ENCODE results near the gene DDX31.

DNA sequence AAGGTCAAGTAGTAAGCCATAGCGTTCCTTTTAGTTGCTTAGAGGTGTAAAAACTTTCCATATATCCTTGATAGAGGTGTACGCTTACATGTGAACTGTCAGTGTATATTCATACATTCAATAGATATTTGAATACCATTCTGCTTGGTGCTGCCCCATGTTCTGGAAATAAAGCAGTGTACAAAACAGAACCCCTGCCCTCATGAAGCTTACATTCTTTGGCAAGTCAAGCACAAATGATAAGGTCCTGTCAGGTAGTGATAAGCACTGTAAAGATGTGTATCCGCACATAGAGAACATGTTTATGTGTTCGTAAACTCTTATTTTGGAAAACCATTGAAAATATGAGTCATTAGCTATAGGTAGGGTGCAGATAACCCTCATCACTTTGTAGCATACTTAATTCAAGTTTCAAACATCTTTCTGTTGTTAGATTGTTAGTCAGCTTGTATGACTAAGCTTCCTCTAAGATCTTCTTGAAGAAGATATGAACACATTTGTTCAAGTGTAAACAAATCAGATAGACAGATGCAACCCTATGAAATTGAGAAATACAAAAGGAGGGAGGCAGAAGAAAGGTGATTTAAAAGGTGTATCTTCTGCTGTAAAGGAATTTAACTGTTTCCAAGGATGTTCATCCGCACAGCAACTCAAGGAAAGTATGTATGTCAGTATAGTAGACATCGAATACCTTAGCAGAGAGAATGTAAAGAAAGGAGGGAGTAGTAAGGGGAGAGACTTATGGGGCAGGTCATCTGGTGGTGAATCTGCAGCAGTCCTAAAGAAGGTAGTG, 2.0 kb upstream of the DDX31 start:
- TF ChIP-seq GATA3 (IDR thresholded peaks at IDR 0.05; ENCODE audit: low read depth, low read length) (no peak), GATA2 (IDR thresholded peaks at IDR 0.05; ENCODE audit: low read depth, low read length) (no peak)
